ENCODE measurements around the gene TRPM3.

GRCh38 chr9:70694758-70695157 is 426.7 kb downstream of the TRPM3 start:
- TF ChIP-seq CTCF (IDR thresholded peaks at IDR 0.05; ENCODE audit: low read length) (no peak), EZH2 (optimal IDR thresholded peaks at IDR 0.05; ENCODE audit: low read depth, low read length) (no peak), EZH2phosphoT487 (IDR thresholded peaks at IDR 0.05; ENCODE audit: low read length) (no peak)
